ENCODE results near the gene NAA50. TPM values are rescaled to one million over a fixed set of nuclear protein-coding genes. Genes with fewer than 3 reads are reported as not detected.

Gene NAA50
- total RNA-seq, 1 experiment from 2014 or later, result 156 TPM

- no TSS peak for BruUV-seq (replicated peaks)
- Mint-ChIP-seq H3K9me3 (ENCODE audit: low read depth, unreplicated experiment) (no peaks in the 10 kb centered on the region), H3K27me3 (ENCODE audit: unreplicated experiment) (no peaks in the 10 kb centered on the region), H3K4me1 (ENCODE audit: low read depth, unreplicated experiment) (peaks cover 19% of the 10 kb centered on the region), H3K27ac (ENCODE audit: unreplicated experiment) (no peak overlapping the region), H3K36me3 (ENCODE audit: insufficient read depth, unreplicated experiment) (no peaks in the 10 kb centered on the region), H3K4me3 (ENCODE audit: low read depth, unreplicated experiment) (no peak overlapping the region)
- DNase-seq, result no peak
- no peak for TF ChIP-seq CTCF (IDR thresholded peaks at IDR 0.05; ENCODE audit: unreplicated experiment)
- CTCF ChIA-PET, result no interaction called here
- intact Hi-C loops (cut with micrococcal nuclease; ENCODE audit: unreplicated experiment), result no loop called here
These were observed 27.3 kb upstream of the NAA50 start for GRCh38 chr3:113773381-113773780.

GRCh38 chr3:113771993-113772392, 25.9 kb upstream of the NAA50 start:
- H3K27ac Mint-ChIP-seq (ENCODE audit: unreplicated experiment), result no peak overlapping the region
- no peaks in the 10 kb centered on the region for H3K36me3 Mint-ChIP-seq (ENCODE audit: insufficient read depth, unreplicated experiment)
- H3K4me3 Mint-ChIP-seq (ENCODE audit: low read depth, unreplicated experiment), result no peak overlapping the region
- no peak for DNase-seq
- TF ChIP-seq CTCF (IDR thresholded peaks at IDR 0.05; ENCODE audit: unreplicated experiment), result no peak
- intact Hi-C loops (cut with micrococcal nuclease; ENCODE audit: unreplicated experiment), result no loop called here
- H3K4me1 Mint-ChIP-seq (ENCODE audit: low read depth, unreplicated experiment), result peaks cover 18% of the 10 kb centered on the region
- no TSS peak for BruUV-seq (replicated peaks)
- no peaks in the 10 kb centered on the region for H3K27me3 Mint-ChIP-seq (ENCODE audit: unreplicated experiment)
- no peaks in the 10 kb centered on the region for H3K9me3 Mint-ChIP-seq (ENCODE audit: low read depth, unreplicated experiment)
- CTCF ChIA-PET, result no interaction called here

GRCh38 chr3:113769551-113769950, 23.5 kb upstream of the NAA50 start:
- Mint-ChIP-seq H3K9me3 (ENCODE audit: low read depth, unreplicated experiment) (no peaks in the 10 kb centered on the region), H3K4me3 (ENCODE audit: low read depth, unreplicated experiment) (no peak overlapping the region), H3K36me3 (ENCODE audit: insufficient read depth, unreplicated experiment) (no peaks in the 10 kb centered on the region), H3K27me3 (ENCODE audit: unreplicated experiment) (no peaks in the 10 kb centered on the region), H3K27ac (ENCODE audit: unreplicated experiment) (no peak overlapping the region), H3K4me1 (ENCODE audit: low read depth, unreplicated experiment) (peaks cover 9% of the 10 kb centered on the region)
- no peak for TF ChIP-seq CTCF (IDR thresholded peaks at IDR 0.05; ENCODE audit: unreplicated experiment)
- CTCF ChIA-PET, result no interaction called here
- intact Hi-C loops (cut with micrococcal nuclease; ENCODE audit: unreplicated experiment), result no loop called here
- no peak for DNase-seq
- BruUV-seq (replicated peaks), result no TSS peak

- CTCF ChIA-PET, result interaction anchor here (0.6 kb wide), 1 partner anchor 122 kb away, joined by 3 read pairs; no protein-coding TSS in a partner anchor
- Mint-ChIP-seq H3K4me1 (ENCODE audit: low read depth, unreplicated experiment) (no peaks in the 10 kb centered on the region), H3K27me3 (ENCODE audit: unreplicated experiment) (no peaks in the 10 kb centered on the region), H3K36me3 (ENCODE audit: insufficient read depth, unreplicated experiment) (no peaks in the 10 kb centered on the region), H3K27ac (ENCODE audit: unreplicated experiment) (no peak overlapping the region), H3K9me3 (ENCODE audit: low read depth, unreplicated experiment) (no peaks in the 10 kb centered on the region), H3K4me3 (ENCODE audit: low read depth, unreplicated experiment) (no peak overlapping the region)
- DNase-seq, result no peak
- TF ChIP-seq CTCF (IDR thresholded peaks at IDR 0.05; ENCODE audit: unreplicated experiment), result no peak
- BruUV-seq (replicated peaks), result no TSS peak
- intact Hi-C loops (cut with micrococcal nuclease; ENCODE audit: unreplicated experiment), result no loop called here
These were observed 18.6 kb upstream of the NAA50 start for GRCh38 chr3:113764698-113765097.
